Stimulated activated CD8-positive, alpha-beta memory T cell treated with anti-CD3 and anti-CD28 coated beads, Interleukin-7, amount 100 ng/mL, for 48 hours (primary cell): ENCODE measurements around the gene ALMS1.
"Not testable (repeated sequence)": the region's sequence is repeated elsewhere in the genome, so short reads cannot be mapped to it uniquely, and the experiment has no call there.

Experiments used
- DNase-seq, 2 donors: peaks; one replicate each; pipeline ENCODE4 v3.0.0-alpha.2; 2020; ENCODE audit warnings: low read depth in 1 of 2; ENCODE audit errors: extremely low read depth in 1 of 2

ALMS1 gene

DNA sequence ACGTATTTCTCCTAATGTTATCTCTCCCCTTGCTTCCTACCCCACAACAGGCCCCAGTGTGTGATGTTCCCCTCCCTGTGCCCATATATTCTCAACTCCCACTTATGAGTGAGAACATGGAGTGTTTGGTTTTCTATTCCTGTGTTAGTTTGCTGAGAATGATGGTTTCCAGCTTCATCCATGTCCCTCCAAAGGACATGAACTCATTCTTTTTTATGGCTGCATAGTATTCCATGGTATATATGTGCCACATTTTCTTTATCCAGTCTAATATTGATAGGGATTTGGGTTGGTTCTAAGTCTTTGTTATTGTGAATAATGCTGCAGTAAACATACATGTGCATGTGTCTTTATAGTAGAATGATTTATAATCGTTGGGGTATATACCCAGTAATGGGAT, 119.2 kb downstream of the ALMS1 start:
- not testable (repeated sequence) for DNase-seq

DNA sequence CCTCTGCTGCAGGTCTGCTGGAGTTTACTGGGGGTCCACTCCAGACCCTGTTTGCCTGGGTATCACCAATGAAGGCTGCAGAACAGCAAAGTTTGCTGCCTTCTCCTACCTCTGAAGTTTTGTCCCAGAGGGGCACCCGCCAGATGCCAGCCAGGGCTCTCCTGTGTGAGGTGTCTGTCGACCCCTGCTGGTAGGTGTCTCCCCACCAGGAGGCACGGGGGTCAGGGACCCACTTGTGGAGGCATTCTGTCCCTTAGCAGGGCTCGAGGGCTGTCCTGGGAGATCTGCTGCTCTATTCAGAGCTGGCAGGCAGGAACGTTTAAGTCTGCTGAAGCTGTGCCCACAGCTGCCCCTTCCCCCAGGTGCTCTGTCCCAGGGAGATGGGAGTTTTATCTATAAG, 124.8 kb downstream of the ALMS1 start:
- DNase-seq, result not testable (repeated sequence)

DNA sequence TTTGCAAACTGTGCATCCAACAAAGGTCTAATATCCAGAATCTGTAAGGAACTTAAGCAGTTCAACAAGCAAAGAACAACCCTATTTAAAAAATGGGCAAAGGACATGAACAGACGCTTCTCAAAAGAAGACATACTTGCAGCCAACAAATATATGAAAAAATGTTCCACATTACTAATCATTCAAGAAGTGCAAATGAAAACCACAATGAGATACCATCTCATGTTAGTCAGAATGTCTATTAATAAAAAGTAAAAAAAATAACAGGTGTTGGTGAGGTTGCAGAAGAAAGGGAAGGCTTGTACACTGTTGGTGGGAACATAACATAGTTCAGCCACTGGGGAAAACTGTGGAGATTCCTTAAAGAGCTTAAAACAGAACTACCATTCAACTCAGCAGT, 130.4 kb downstream of the ALMS1 start:
- DNase-seq, result no peak

DNA sequence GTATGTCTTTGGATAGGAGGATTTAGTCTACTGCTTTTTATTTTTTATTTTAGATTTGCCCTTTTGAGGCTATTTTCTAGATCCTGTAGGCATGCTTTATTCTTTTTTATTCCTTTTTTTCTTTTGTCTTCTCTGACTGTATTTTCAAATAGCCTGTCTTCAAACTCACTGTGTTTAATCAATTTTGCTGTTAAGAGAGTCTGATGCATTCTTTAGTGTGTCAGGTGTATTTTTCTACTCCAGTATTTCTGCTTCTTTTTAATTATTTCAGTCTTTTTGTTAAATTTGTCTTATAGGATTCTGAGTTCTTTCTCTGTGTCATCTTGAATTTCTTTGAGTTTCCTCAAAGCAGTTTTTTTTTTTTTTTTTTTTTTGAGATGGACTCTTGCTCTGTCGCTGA, 143.1 kb downstream of the ALMS1 start:
- no peak for DNase-seq

DNA sequence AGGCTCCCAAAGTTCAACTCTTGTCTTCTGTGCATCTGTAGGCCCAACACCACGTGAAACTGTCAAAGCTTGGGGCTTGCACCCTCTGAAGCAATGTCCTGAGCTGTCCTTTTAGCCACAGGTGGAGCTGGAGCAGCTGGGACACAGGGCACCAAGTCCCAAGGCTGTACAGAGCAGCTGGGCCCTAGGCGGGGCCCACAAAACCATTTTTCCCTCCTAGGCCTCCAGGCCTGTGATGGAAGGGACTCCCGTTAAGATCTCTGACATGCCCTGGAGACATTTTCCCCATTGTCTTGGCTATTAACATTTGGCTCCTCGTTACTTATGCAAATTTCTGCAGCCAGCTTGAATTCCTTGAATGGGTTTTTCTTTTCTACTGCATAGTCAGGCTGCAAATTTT, 145.1 kb downstream of the ALMS1 start:
- not testable (repeated sequence) for DNase-seq

DNA sequence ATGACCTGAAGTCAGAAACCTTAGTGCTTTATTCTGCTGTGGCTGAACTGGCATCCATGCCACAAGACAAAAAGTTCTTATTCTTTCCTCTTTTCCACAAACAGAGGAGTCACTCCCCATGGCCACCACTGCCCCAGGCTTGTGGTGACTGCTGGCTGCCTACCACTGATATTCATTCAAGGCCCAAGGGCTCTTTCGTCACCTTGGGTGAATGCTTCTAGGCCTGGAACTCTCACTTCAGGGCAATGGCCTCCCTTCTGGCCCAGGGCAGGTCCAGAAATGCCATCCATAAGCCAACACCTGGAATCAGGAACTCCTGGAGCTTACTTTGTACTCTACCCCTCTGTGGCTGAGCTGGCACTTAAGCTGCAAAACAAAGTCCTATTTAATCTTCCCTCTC, 146.7 kb downstream of the ALMS1 start:
- DNase-seq, result no peak

DNA sequence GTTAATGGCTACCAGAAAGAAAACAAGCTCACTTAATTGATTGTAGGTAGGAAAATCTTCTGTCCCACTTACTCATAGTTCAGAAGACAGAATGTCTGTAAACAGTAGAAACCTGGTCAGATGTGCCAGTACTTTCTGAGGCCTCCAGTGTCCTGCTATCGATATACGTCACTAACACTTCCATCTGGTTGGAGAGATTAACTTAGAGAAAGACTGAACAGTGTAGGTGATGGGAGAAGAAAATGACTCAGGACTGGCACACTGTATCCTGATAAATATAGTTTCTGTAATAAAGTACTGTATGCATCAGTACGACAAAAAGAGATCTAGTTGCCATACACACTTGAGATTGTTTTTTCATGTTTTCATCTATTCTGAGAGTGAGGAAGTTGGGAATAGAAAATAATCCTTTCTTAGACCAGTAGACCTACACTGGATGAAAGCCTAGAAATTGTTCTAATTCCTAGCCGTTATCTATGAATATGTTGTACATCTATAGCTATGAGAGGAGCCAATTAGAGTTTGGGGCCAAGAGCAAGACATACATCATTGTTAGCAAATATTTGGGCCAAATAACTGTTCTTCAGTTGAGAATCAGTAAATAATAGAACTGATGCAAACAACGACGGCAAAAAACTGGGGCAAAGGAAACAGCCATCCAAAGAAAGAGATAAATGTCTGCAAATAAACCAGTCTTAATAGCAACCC, 150.7 kb downstream of the ALMS1 start:
- DNase-seq, result no peak

DNA sequence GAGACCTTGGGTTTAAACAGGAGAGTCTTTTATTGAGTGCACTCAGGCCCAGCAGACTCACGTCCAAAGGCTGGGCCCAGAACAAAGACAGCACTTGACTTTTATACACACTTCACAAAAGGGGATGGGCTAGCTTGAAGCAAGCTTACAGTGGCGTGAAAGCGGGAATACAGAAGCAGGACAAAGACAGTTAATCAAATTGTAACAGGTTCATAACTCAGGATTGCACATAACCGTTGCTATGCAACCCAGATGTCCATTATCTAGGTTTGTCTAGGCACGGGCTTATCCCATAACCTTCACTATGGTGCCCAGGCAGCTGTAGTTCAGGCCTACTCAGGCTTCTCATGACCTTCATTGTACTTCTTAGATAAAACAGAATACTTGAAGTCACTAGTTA, 175.2 kb downstream of the ALMS1 start:
- not testable (repeated sequence) for DNase-seq

DNA sequence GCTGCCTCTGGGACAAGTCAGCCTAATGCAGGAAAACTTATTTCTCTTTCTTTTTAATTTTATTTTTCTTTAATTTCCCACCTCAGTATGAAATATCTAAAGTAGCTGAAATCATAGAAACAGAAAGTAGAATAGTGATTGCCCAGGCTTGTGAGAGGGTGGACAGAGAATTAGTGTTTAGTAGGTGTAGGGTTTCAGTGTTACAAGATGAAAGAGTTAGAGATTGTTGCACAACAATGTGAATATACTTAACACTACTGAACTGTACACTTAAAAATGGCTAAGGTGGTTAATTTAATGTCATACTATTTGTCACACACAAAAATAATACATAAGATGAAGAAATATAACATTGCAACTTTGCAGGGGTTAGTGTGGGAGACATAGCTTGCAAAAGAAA, 175.8 kb downstream of the ALMS1 start:
- DNase-seq, result no peak

DNA sequence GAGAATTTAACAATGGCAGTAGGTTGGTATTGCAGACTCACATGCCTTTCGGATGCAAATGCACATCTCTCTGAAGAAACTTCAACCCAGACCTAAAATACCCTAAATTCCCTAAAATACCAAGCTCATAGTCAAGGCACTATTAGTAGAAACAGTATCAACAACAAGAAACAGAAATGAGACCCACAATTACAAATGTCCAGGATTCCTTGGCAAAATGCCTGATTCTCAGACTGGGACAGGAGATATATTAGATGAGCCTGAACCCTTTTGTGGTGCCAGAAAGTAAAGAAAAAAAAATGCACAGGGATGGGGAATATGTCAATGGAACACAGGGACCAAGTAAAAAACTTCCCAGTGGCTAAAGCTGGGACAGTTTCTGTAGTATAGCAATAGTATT, 179.3 kb downstream of the ALMS1 start:
- DNase-seq, result no peak

DNA sequence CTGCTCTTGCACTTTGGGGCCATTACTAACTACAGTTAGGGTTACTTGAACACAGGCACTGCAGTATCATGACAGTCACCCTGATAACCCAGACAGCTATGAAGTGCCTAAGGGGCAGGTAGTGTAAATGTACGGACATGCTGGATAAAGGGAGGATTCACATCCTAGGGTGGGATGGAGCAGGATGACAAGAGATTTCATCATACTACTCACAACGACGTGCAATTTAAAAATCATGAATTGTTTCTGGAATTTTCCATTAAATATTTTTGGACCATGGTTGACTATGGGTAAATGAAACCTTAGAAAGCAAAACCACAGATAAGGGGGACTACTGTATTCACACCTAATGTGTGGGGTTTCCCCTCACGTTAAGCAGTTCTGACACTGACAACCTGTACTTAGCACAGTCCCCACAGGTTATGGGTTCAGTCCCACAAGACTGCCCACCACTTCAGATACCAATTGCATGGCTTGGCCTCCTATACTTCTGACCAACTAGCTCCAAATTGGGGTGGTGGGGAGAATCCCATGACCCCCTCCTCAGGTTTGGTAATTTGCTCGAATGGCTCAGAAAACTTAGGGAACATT, 180.7 kb downstream of the ALMS1 start:
- DNase-seq, result no peak

DNA sequence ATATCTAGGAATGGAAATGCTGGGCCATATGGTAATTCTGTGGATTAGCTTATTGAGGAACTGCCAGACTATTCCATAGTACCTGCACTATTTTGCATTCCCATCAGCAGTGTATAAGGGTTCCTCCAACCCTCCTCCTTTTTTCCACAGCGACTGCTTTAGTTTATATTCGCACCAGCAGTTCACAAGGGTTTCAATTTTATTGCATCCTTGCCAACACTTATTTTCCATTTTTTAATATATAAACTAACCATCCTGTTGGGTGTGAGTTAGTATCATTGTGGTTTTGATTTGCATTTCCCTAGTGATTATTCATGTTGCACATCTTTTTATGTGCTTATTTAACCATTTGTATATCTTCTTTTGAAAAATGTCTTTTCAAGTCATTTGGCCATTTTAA, 189.6 kb downstream of the ALMS1 start:
- no peak for DNase-seq

DNA sequence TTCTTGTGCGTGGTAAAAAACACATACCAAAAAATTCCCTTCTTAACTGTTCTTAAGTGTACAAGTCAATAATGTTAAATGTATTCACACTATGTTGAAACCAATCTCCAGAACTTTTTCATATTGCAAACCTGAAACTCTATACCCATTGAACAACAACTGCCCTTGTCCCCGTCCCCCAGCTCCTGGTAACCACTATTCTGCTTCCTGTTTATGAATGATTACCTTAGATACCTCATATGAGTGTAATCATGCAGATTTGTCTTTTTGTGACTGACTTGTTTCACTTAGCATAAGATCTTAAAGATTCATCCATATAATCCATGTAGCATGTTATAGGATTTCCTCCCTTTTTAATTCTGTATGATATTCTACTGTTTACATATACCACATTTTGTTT, 196.7 kb downstream of the ALMS1 start:
- no peak for DNase-seq

DNA sequence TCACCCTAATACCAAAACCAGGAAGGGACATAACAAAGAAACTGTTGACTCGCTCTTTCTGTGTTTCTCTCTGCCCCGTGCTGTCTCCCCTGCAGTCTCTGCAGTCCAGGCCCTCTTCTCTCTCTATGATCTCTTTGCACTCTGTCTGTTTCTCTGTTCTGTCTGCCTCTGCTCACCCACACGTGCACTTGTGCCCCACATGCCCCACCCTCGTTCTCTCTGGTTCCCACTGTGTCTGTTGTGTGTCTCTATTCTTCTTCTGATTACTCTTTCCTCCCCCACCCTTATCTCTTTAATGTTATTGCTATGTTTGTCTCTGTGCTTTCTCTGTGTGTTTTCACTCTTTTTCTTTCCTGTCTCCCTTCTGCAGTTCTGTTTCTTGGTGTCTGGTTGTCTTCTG, 202.5 kb downstream of the ALMS1 start:
- no peak for DNase-seq

DNA sequence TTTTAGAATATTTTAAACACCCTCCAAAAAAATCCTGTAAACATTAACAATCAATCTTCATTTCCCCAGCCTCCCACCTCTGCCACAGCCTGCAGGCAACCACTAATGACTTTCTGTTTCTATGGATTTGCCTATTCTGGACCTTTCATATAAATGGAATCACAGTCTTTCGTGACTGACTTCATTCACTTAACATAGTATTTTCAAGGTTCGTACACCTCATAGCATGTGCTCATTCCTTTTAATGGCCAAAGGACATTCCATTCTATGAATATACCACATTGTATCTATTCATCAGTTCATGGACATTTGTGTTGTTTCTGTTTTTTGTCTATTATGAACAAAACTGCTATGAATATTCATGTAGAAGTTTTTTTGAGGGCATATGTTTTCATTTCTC, 208.0 kb downstream of the ALMS1 start:
- no peak for DNase-seq

DNA sequence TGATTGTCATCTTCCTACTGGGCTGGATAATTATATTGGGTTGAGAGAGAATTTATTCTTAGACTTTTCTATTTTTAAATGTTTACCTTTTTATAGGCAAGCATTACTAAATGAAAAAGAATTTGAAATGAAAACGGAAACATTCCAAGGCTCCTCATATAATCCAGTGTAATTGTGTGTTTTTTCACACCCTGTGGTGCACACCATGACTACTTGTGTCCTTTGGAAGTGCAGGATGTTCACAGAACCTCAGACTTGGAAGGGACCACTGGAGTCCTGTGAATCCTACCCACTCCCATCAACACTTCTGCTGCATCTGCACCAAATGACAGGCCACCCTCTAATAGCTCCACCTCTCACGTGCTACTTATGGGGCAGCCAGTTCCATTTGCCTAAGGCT, 208.6 kb downstream of the ALMS1 start:
- DNase-seq, result no peak

DNA sequence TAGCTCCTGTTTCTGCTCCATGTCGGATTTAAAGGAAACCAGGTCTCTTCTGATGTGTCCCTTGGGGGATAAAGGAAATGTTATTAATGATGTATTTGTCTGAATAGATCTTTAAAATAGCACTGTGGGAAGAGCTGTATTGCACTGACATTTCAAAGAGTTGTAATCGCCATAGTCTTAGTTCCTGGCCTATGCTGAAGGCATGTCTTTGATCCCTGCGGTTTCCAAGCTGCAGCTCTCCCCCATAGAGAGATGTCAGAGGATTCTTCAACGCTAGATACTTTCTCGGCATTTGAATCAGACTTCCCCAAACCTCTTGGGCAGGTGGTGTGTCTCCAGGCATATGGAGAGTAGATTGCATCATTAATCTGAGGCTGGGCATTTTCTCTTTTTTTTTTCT, 216.1 kb downstream of the ALMS1 start:
- no peak for DNase-seq

DNA sequence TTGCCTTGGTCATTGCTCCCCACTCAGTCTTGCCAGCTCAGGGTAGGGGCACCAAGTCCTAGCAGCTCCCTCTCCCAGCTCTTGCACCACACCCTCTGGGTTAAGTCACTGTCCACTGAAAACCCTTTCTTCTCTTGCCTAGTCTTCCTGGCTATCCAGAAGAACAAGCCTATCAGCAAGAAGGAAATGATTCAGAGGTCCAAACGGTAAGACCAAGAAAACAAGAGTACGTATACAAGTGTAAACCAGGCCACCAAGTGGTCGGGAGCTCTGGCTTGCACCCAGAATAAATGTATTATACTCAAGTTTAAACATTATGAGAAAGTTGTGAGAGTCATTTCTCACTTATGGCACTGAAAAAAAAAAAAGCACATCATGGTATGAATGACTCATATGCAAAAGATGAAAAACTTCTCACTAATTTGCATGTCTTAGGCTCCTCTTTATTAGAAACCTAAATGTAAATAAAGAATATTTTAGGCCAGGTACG, 217.5 kb downstream of the ALMS1 start:
- peak in 1 of 2 donors; percentile 20 for DNase-seq

DNA sequence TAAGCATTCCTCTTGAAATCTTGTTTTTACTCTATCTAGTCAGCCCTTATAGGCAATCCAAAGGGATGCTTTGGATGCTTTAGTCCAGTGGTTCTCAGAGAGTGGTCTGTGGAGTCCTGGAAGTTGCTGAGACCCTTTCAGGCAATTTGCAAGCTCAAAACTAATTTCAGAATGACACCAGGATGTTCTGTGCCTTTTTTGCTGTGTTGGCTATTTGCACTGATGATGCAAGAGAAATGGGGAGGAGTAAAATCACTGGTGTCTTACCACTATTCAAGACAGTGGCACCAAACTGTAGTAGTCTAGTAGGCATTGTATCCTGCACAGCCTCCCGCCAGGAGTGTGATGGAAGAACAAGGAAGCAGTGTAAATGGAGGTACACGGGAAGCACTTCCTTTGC, 219.0 kb downstream of the ALMS1 start:
- not testable (repeated sequence) for DNase-seq

DNA sequence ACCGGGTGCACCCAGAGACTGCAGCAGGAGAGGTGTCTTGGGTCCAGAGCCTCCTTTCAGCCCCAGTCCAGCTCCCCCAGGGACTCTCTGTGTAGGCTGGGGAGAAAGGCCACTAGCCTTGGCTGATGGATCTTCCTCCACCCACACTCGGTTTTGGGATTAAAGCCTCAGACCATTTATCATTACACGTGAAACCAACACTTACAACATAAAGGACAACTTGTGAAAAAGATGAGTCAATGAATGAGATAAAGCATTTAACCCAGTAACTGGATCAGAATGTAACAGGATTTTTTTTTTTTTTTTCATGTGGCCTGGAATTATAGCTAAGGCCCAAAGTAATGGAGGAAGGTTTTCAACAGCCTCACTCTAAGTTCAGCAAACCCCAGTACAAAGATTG, 224.5 kb downstream of the ALMS1 start:
- no peak for DNase-seq

DNA sequence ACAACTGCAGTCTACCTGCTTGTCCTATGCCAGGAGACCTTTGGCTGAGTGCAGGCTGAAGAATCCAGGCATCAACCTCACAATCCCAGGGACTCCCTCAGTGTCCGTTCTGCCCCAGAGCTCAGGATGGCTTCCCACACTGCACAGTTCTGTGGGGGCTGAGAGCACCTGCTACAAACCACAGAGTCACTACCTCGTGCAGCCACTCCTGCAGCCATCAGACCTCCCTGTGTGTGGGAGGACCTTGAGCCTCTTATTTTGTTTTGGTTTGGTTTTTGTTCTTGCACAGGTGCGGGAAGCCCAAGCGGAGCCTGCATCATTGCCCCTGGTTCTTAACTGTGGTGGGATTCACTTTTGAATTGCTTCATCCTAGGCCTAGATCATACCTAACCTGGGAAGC, 225.6 kb downstream of the ALMS1 start:
- DNase-seq, result no peak

DNA sequence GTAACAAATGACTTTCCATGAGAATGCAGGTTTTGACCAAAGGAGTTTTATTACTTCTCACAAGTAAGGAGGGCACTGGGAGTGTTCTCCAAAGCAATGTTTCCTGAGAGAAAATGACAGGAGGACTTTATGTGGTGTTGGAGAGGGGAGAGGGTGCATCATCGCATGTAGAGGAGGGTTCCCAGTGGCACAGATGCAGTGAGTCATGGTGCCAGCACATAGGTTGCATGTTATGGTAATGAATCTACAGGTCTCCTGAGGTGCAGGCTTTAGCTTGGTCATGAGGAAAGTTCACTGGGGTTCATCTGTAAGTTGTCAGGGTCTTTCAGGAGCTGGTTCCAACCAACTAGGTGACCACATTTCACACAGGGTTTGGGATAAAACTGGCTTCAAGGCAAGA, 226.2 kb downstream of the ALMS1 start:
- no peak for DNase-seq

DNA sequence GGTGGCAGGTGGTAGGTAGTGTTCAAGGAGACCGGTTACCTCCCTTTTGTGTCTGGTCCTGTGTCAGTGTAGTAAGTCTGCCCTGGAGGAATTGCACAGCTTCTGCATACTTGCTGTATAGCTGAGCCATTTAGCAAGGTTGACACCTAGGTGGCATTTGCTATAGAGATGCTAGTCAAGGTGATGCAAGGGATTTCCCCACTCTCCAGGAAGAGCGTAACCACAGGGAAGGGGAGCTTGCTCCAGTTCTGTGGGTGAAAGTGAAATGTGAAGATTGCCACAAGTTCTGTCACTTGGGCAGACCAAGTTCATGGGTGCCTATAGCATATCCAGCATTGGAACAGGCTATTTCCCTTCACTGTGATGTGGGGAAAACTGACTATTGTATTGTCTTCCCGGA, 228.5 kb downstream of the ALMS1 start:
- DNase-seq, result no peak
